Astrocyte (in vitro differentiated cells and primary cell): ENCODE data around the gene FAM241A. TPM values are rescaled to one million over a fixed set of nuclear protein-coding genes. Genes with fewer than 3 reads are reported as not detected.

Source experiments
- DNase-seq: peaks from one replicate; pipeline ENCODE4 v3.0.0-alpha.2; 2010; ENCODE audit warnings: low read depth
- FAIRE-seq: peaks from 2 replicates; lab custom pipeline; 2011; peaks lifted over from hg19 to GRCh38; lab: Jason Lieb, UNC
- H2AFZ ChIP-seq: 2 replicates; pipeline ENCODE4 v1.6.0; 2012; ENCODE audit warnings: low read depth, low read length, inconsistent platforms
- H3K27ac ChIP-seq: 2 replicates; pipeline ENCODE4 v1.5.1; 2011; ENCODE audit warnings: low read depth, low read length, inconsistent platforms
- H3K27me3 ChIP-seq: 2 replicates; pipeline ENCODE4 v1.6.0; 2011; ENCODE audit warnings: low read length, inconsistent platforms; ENCODE audit not compliant: insufficient read depth
- H3K36me3 ChIP-seq: 2 replicates; pipeline ENCODE4 v1.5.1; 2011; ENCODE audit warnings: low read length, inconsistent platforms; ENCODE audit not compliant: insufficient read depth
- H3K4me1 ChIP-seq: 2 replicates; pipeline ENCODE4 v1.5.1; 2011; ENCODE audit warnings: low read length, inconsistent platforms; ENCODE audit not compliant: insufficient read depth
- H3K4me2 ChIP-seq: 2 replicates; pipeline ENCODE4 v1.6.0; 2012; ENCODE audit warnings: low read length, inconsistent platforms
- H3K4me3 ChIP-seq: 2 replicates; pipeline ENCODE4 v1.5.1; 2011; ENCODE audit warnings: low read depth, mild to moderate bottlenecking, low read length, inconsistent platforms; ENCODE audit not compliant: insufficient read depth
- H3K79me2 ChIP-seq: 2 replicates; pipeline ENCODE4 v1.6.0; 2012; ENCODE audit warnings: mild to moderate bottlenecking, low read length, inconsistent platforms; ENCODE audit not compliant: insufficient read depth
- H3K9ac ChIP-seq: 2 replicates; pipeline ENCODE4 v1.6.0; 2012; ENCODE audit warnings: mild to moderate bottlenecking, low read length, inconsistent platforms
- H3K9me3 ChIP-seq: 2 replicates; pipeline ENCODE4 v1.5.1; 2012; ENCODE audit warnings: low read depth, mild to moderate bottlenecking, low read length, inconsistent platforms; ENCODE audit not compliant: insufficient read depth
- H4K20me1 ChIP-seq: 2 replicates; pipeline ENCODE4 v1.6.0; 2012; ENCODE audit warnings: low read length, inconsistent platforms; ENCODE audit not compliant: insufficient read depth
- H3K27ac Mint-ChIP-seq: one replicate; pipeline ENCODE4 v1.8.0; 2021; ENCODE audit warnings: mild to moderate bottlenecking, mixed read lengths; ENCODE audit not compliant: unreplicated experiment
- H3K27me3 Mint-ChIP-seq: one replicate; pipeline ENCODE4 v1.8.0; 2021; ENCODE audit warnings: low read depth, mixed read lengths; ENCODE audit not compliant: unreplicated experiment
- H3K36me3 Mint-ChIP-seq: one replicate; pipeline ENCODE4 v1.8.0; 2021; ENCODE audit warnings: low read depth, mixed read lengths; ENCODE audit not compliant: unreplicated experiment
- H3K4me1 Mint-ChIP-seq: one replicate; pipeline ENCODE4 v1.8.0; 2021; ENCODE audit warnings: low read depth, mixed read lengths; ENCODE audit not compliant: unreplicated experiment
- H3K4me3 Mint-ChIP-seq: one replicate; pipeline ENCODE4 v1.8.0; 2021; ENCODE audit warnings: mild to moderate bottlenecking, moderate library complexity, mixed read lengths; ENCODE audit not compliant: unreplicated experiment
- H3K9me3 Mint-ChIP-seq: one replicate; pipeline ENCODE4 v1.8.0; 2021; ENCODE audit warnings: mild to moderate bottlenecking, mixed read lengths; ENCODE audit not compliant: unreplicated experiment
- EZH2 ChIP-seq: IDR thresholded peaks from 2 replicates; pipeline ENCODE4 v1.6.1; 2012; ENCODE audit warnings: mild to moderate bottlenecking, low read length, inconsistent platforms; ENCODE audit not compliant: insufficient read depth
- total RNA-seq: library from RNA; stranded (reverse); gene quantifications from 2 replicates; pipeline ENCODE4 v1.2.1, GENCODE V29; 2021
- TF ChIP-seq, protein P1 (sequence below): IDR thresholded peaks from 2 replicates; pipeline ENCODE4 v1.5.1; 2011; ENCODE audit warnings: low read depth, mild to moderate bottlenecking, inconsistent platforms, low read length, moderate library complexity; ENCODE audit not compliant: insufficient read depth

Gene FAM241A
- total RNA-seq, 1 donor from 2014 or later = 1.7 TPM

DNA sequence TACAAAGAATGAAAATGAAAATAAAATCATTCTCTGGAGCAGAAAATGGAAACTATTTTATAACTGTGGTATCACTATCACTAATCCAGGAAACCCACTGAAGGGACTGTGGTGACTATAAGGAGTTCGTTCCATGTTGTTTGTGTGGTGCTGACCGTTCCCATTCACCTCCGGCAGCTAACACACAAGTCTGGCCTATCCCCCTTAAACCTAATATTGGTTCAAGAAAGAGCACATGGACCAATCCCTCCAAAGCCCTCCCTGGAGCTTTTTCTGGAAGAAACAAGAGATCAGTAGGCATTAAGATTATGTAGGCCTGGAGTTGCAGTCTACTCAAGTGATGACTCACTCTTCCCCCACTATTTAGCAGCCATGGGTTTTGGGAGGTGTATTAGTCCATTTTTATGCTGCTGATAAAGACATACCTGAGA, 25.9 kb upstream of the FAM241A start:
- no peaks in the 10 kb centered on the region for H4K20me1 ChIP-seq
- H3K9ac ChIP-seq = no peak overlapping the region
- DNase-seq (no peak), FAIRE-seq (no peak)
- TF ChIP-seq, protein P1, sequence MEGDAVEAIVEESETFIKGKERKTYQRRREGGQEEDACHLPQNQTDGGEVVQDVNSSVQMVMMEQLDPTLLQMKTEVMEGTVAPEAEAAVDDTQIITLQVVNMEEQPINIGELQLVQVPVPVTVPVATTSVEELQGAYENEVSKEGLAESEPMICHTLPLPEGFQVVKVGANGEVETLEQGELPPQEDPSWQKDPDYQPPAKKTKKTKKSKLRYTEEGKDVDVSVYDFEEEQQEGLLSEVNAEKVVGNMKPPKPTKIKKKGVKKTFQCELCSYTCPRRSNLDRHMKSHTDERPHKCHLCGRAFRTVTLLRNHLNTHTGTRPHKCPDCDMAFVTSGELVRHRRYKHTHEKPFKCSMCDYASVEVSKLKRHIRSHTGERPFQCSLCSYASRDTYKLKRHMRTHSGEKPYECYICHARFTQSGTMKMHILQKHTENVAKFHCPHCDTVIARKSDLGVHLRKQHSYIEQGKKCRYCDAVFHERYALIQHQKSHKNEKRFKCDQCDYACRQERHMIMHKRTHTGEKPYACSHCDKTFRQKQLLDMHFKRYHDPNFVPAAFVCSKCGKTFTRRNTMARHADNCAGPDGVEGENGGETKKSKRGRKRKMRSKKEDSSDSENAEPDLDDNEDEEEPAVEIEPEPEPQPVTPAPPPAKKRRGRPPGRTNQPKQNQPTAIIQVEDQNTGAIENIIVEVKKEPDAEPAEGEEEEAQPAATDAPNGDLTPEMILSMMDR = no peak
- TF ChIP-seq EZH2 = no peak
- no peak overlapping the region for H3K4me3 ChIP-seq
- no peaks in the 10 kb centered on the region for H3K9me3 ChIP-seq
- H3K27ac ChIP-seq = no peak overlapping the region
- H3K4me3 Mint-ChIP-seq = no peak overlapping the region
- no peaks in the 10 kb centered on the region for H3K27me3 ChIP-seq
- H3K4me1 ChIP-seq = no peaks in the 10 kb centered on the region
- no peak overlapping the region for H3K27ac Mint-ChIP-seq
- H2AFZ ChIP-seq = no peak overlapping the region
- H3K36me3 Mint-ChIP-seq = no peaks in the 10 kb centered on the region
- no peaks in the 10 kb centered on the region for H3K9me3 Mint-ChIP-seq
- H3K79me2 ChIP-seq = no peaks in the 10 kb centered on the region
- no peak overlapping the region for H3K4me2 ChIP-seq
- no peaks in the 10 kb centered on the region for H3K27me3 Mint-ChIP-seq
- no peaks in the 10 kb centered on the region for H3K36me3 ChIP-seq
- no peaks in the 10 kb centered on the region for H3K4me1 Mint-ChIP-seq

DNA sequence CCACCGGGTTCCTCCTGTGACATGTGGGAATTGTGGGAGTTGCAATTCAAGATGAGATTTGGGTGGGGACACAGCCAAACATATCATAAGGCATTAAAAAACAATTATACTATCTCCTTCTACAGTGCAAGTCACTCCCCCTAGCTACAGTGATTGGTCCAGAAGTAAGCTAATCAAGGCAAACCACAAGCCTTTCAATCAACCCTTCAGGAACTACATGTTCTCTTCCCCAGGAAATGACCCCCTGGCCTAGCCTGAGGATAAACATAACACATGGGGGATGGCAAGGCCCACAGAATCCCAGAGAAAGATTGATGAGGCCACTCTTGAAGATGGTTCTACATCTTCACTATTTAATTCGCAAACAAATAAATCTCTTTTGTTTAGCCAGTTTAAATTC, 25.2 kb upstream of the FAM241A start:
- no peaks in the 10 kb centered on the region for H3K27me3 Mint-ChIP-seq
- H3K4me3 ChIP-seq = no peak overlapping the region
- H3K9me3 Mint-ChIP-seq = no peaks in the 10 kb centered on the region
- no peak overlapping the region for H2AFZ ChIP-seq
- no peaks in the 10 kb centered on the region for H3K4me1 Mint-ChIP-seq
- no peaks in the 10 kb centered on the region for H4K20me1 ChIP-seq
- no peak for FAIRE-seq
- H3K27ac ChIP-seq = no peak overlapping the region
- DNase-seq = no peak
- no peaks in the 10 kb centered on the region for H3K4me1 ChIP-seq
- no peak overlapping the region for H3K4me3 Mint-ChIP-seq
- H3K27ac Mint-ChIP-seq = peak overlapping the region; percentile 44
- H3K36me3 ChIP-seq = no peaks in the 10 kb centered on the region
- H3K79me2 ChIP-seq = no peaks in the 10 kb centered on the region
- H3K4me2 ChIP-seq = no peak overlapping the region
- no peaks in the 10 kb centered on the region for H3K36me3 Mint-ChIP-seq
- TF ChIP-seq, protein P1 = no peak
- TF ChIP-seq EZH2 = no peak
- no peaks in the 10 kb centered on the region for H3K27me3 ChIP-seq
- no peaks in the 10 kb centered on the region for H3K9me3 ChIP-seq
- H3K9ac ChIP-seq = no peak overlapping the region

DNA sequence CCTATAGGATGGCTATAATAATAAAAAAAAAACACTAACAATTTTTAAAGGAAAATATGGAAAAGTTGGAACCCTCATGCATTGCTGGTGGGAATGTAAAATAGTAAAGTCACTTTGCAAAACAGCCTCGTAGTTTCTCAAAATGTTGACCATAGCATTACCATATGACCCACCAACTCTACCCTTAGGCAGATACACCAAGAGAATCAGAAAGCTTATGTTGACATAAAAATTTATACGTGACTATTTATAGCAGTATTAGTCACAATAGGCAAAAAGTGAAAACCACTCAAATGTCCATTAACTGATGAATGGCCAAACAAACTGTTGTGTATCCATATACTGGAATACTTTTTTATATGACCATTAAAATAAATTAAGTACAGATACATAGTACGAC, 19.8 kb upstream of the FAM241A start:
- H3K27ac Mint-ChIP-seq = no peak overlapping the region
- TF ChIP-seq EZH2 = no peak
- TF ChIP-seq, protein P1 = no peak
- no peaks in the 10 kb centered on the region for H3K36me3 ChIP-seq
- H3K27me3 Mint-ChIP-seq = no peaks in the 10 kb centered on the region
- DNase-seq (no peak), FAIRE-seq (no peak)
- no peaks in the 10 kb centered on the region for H3K9me3 ChIP-seq
- H3K9ac ChIP-seq = no peak overlapping the region
- H3K27me3 ChIP-seq = no peaks in the 10 kb centered on the region
- no peaks in the 10 kb centered on the region for H3K79me2 ChIP-seq
- H3K9me3 Mint-ChIP-seq = no peaks in the 10 kb centered on the region
- no peak overlapping the region for H3K4me3 ChIP-seq
- H3K27ac ChIP-seq = no peak overlapping the region
- no peak overlapping the region for H3K4me2 ChIP-seq
- peaks cover 8% of the 10 kb centered on the region for H3K4me1 ChIP-seq
- no peaks in the 10 kb centered on the region for H4K20me1 ChIP-seq
- H3K4me1 Mint-ChIP-seq = peaks cover 13% of the 10 kb centered on the region
- H3K36me3 Mint-ChIP-seq = no peaks in the 10 kb centered on the region
- no peak overlapping the region for H2AFZ ChIP-seq
- H3K4me3 Mint-ChIP-seq = no peak overlapping the region
